KMS-11 (cell line): ENCODE data around the gene PPRC1.

Experiments
- H2AFZ ChIP-seq: fragments of 200-600 bp; sonication (generic); 2 replicates; pipeline ENCODE4 v1.6.1; 2016; ENCODE audit warnings: antibody characterized with exemption, mixed run types, low read depth
- H3K27ac ChIP-seq: fragments of 200-600 bp; sonication (generic); 2 replicates; pipeline ENCODE4 v1.6.1; 2016; ENCODE audit warnings: mild to moderate bottlenecking, mixed run types
- H3K27me3 ChIP-seq: fragments of 200-600 bp; sonication (generic); 2 replicates; pipeline ENCODE4 v1.6.1; 2017; ENCODE audit warnings: mild to moderate bottlenecking, low read depth, mixed run types, moderate library complexity; ENCODE audit not compliant: insufficient read depth
- H3K36me3 ChIP-seq: fragments of 200-600 bp; sonication (generic); 2 replicates; pipeline ENCODE4 v1.6.1; 2017; ENCODE audit warnings: mild to moderate bottlenecking, mixed run types; ENCODE audit not compliant: insufficient read depth
- H3K4me1 ChIP-seq: fragments of 200-600 bp; sonication (generic); 2 replicates; pipeline ENCODE4 v1.6.1; 2016; ENCODE audit warnings: mild to moderate bottlenecking, low read depth, mixed run types; ENCODE audit not compliant: poor library complexity, severe bottlenecking
- H3K4me2 ChIP-seq: fragments of 200-600 bp; sonication (generic); 2 replicates; pipeline ENCODE4 v1.7.0; 2016; ENCODE audit warnings: mild to moderate bottlenecking, mixed run types
- H3K4me3 ChIP-seq: fragments of 200-600 bp; sonication (generic); IDR thresholded peaks from 2 replicates; pipeline ENCODE4 v1.6.1; 2017; ENCODE audit warnings: low read depth, low read length, mixed read lengths; ENCODE audit not compliant: insufficient read depth
- H3K79me2 ChIP-seq: fragments of 200-600 bp; sonication (generic); 2 replicates; pipeline ENCODE4 v1.6.1; 2016; ENCODE audit warnings: low read depth, mixed run types; ENCODE audit not compliant: insufficient read depth
- H3K9ac ChIP-seq: fragments of 200-600 bp; sonication (generic); 2 replicates; pipeline ENCODE4 v1.6.1; 2016; ENCODE audit warnings: mild to moderate bottlenecking, mixed run types
- H4K20me1 ChIP-seq: fragments of 200-600 bp; sonication (generic); 2 replicates; pipeline ENCODE4 v1.6.1; 2016; ENCODE audit warnings: mild to moderate bottlenecking, mixed run types; ENCODE audit not compliant: insufficient read depth
- CTCF ChIP-seq: fragments of 200-600 bp; sonication (generic); conservative IDR thresholded peaks from 2 replicates; pipeline ENCODE4 v1.6.1; 2017; ENCODE audit warnings: low read depth, mild to moderate bottlenecking, antibody characterized with exemption, low read length, moderate library complexity, mixed read lengths

Gene PPRC1

GRCh38 chr10:102123223-102123622, 9.6 kb upstream of the PPRC1 start:
- no peak overlapping the region for H3K4me3 ChIP-seq
- H3K79me2 ChIP-seq: peaks cover 17% of the 10 kb centered on the region; the same call in 1 of the 2 replicates
- no peak for TF ChIP-seq CTCF
- no peak overlapping the region for H3K4me2 ChIP-seq
- no peak overlapping the region for H3K9ac ChIP-seq
- H2AFZ ChIP-seq: no peak overlapping the region
- no peak overlapping the region for H3K27ac ChIP-seq
- peaks cover 18% of the 10 kb centered on the region for H3K4me1 ChIP-seq
- H4K20me1 ChIP-seq: no peaks in the 10 kb centered on the region
- no peaks in the 10 kb centered on the region for H3K36me3 ChIP-seq
- H3K27me3 ChIP-seq: no peaks in the 10 kb centered on the region

- H3K79me2 ChIP-seq: peaks cover 37% of the 10 kb centered on the region
- H4K20me1 ChIP-seq: peaks cover 25% of the 10 kb centered on the region
- no peak overlapping the region for H3K4me3 ChIP-seq
- H3K9ac ChIP-seq: no peak overlapping the region
- no peaks in the 10 kb centered on the region for H3K27me3 ChIP-seq
- no peak for TF ChIP-seq CTCF
- peak overlapping the region; percentile 70 for H2AFZ ChIP-seq
- H3K36me3 ChIP-seq: 0 out of 2 replicates have a peak, but pooled peaks cover 7% of the 10 kb centered on the region
- H3K27ac ChIP-seq: peak overlapping the region; percentile 26; the same call in 1 of the 2 replicates
- H3K4me2 ChIP-seq: peak overlapping the region; percentile 40; the same call in 1 of the 2 replicates
- peaks cover 30% of the 10 kb centered on the region for H3K4me1 ChIP-seq
Measured at GRCh38 chr10:102131286-102132170, 1.3 kb upstream of the PPRC1 start.

GRCh38 chr10:102132193-102132562, 662 bp upstream of the PPRC1 start:
- H3K4me2 ChIP-seq: peak overlapping the region; percentile 40; the same call in 1 of the 2 replicates
- peak overlapping the region; percentile 70 for H2AFZ ChIP-seq
- 0 out of 2 replicates have a peak, but pooled peaks cover 7% of the 10 kb centered on the region for H3K36me3 ChIP-seq
- peaks cover 30% of the 10 kb centered on the region for H4K20me1 ChIP-seq
- H3K79me2 ChIP-seq: peaks cover 43% of the 10 kb centered on the region
- no peak for TF ChIP-seq CTCF
- H3K4me1 ChIP-seq: peaks cover 34% of the 10 kb centered on the region
- no peaks in the 10 kb centered on the region for H3K27me3 ChIP-seq
- peak overlapping the region; percentile 26; the same call in 1 of the 2 replicates for H3K27ac ChIP-seq
- no peak overlapping the region; the same call in 1 of the 2 replicates for H3K9ac ChIP-seq
- H3K4me3 ChIP-seq: no peak overlapping the region

- Histone ChIP-seq H4K20me1 (peaks cover 42% of the 10 kb centered on the region), H3K36me3 (0 out of 2 replicates have a peak, but pooled peaks cover 16% of the 10 kb centered on the region), H3K27ac (peak overlapping the region; percentile 93), H2AFZ (peak overlapping the region; percentile 70), H3K9ac (peak overlapping the region; percentile 99), H3K79me2 (peaks cover 58% of the 10 kb centered on the region), H3K27me3 (no peaks in the 10 kb centered on the region), H3K4me3 (no peak overlapping the region), H3K4me2 (peak overlapping the region; percentile 87), H3K4me1 (peaks cover 34% of the 10 kb centered on the region)
- no peak for TF ChIP-seq CTCF
Measured at GRCh38 chr10:102133373-102134195, 744 bp downstream of the PPRC1 start.
